Epithelial cell of esophagus (primary cell): ENCODE data around the gene IFI44L.
A peak's percentile ranks its signal among the peaks of the same experiment; 100 is the strongest.

Experiments used
- DNase-seq: peaks from one replicate; pipeline ENCODE4 v3.0.0; 2010; ENCODE audit warnings: low read depth
- H3K4me3 ChIP-seq: 2 replicates; pipeline ENCODE4 v1.5.1; 2011; ENCODE audit warnings: mild to moderate bottlenecking, low read length, control low read depth
- CTCF ChIP-seq: IDR thresholded peaks from 2 replicates; pipeline ENCODE4 v1.5.1; 2011; ENCODE audit warnings: low read depth, mild to moderate bottlenecking, low read length, control low read depth, inconsistent platforms; ENCODE audit not compliant: insufficient read depth; ENCODE audit errors: missing control alignments

Gene IFI44L

GRCh38 chr1:78617615-78618026 lies 2.6 kb upstream of the IFI44L start:
- no peak overlapping the region for H3K4me3 ChIP-seq
- peak; percentile 83 for DNase-seq
- TF ChIP-seq CTCF, result peak; percentile 88

- TF ChIP-seq CTCF, result no peak
- peak; percentile 9 for DNase-seq
- no peak overlapping the region for H3K4me3 ChIP-seq
Observed at GRCh38 chr1:78619032-78619431, 1.2 kb upstream of the IFI44L start.

- H3K4me3 ChIP-seq, result no peak overlapping the region
- DNase-seq, result no peak
- no peak for TF ChIP-seq CTCF
Observed at GRCh38 chr1:78619446-78619802, 824 bp upstream of the IFI44L start.

DNA sequence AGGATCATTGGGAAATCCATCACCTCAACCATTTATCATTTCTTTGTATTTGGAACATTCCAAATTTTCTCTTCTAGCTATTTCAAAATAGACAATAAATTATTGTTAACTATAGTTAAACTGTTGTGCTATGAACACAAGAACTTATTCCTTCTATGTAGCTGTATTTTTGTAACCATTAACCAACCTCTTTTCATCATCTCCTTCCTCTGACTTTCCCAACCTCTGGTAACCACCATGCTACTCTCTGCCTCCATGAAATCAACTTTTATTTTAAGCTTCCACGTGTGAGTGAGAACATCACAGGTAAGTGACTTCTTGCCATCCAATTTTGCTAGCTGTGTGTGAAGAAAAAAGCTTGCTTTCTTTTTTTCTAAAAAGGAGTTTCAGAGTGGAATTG lies 418 bp downstream of the IFI44L start:
- peak overlapping the region; percentile 30 for H3K4me3 ChIP-seq

GRCh38 chr1:78622548-78622947 lies 2.3 kb downstream of the IFI44L start:
- no peak overlapping the region for H3K4me3 ChIP-seq

More for the DNA sequence above, 418 bp downstream of the IFI44L start:
- TF ChIP-seq CTCF, result no peak
- DNase-seq, result no peak

GRCh38 chr1:78624035-78624434 lies 3.8 kb downstream of the IFI44L start:
- H3K4me3 ChIP-seq, result no peak overlapping the region
- no peak for DNase-seq
- TF ChIP-seq CTCF, result no peak

More at GRCh38 chr1:78622548-78622947, 2.3 kb downstream of the IFI44L start:
- DNase-seq, result no peak
- TF ChIP-seq CTCF, result no peak

GRCh38 chr1:78627321-78627720 lies 7.1 kb downstream of the IFI44L start:
- DNase-seq, result peak; percentile 14
- no peak overlapping the region for H3K4me3 ChIP-seq
- TF ChIP-seq CTCF, result no peak
